ENCODE measurements around the gene NRG2.

The NRG2 gene

DNA sequence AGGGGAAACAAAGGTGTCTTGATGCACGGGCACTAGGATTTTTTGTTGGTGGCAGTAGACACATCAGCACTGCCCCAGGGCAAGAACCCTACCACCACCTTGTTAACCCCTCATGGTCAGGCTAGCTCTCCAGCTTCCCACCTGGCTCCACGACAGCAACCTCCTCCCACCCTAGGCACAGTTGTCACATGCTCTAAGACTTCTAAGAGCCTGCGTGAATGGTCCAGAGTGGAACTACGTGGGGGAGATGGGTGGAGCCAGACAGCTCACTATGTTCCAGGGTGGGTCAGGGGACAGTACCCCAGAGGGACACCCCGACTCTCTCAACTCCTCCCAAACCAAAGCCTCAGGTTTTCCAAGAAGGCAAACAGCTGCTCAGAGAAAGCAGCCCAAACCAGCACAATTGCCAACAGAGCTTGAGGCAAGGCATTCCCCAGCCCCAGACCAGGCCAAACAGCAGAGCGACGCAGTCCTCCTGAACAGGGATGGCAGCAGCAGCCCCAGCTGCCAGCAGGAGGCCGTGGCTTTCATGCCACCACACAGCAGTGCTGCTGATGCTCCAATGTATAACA is 78.0 kb downstream of the NRG2 start:
- DNase-seq = no peak

- no peak for DNase-seq
Observed at GRCh38 chr5:139964266-139964993, 78.7 kb downstream of the NRG2 start.

DNA sequence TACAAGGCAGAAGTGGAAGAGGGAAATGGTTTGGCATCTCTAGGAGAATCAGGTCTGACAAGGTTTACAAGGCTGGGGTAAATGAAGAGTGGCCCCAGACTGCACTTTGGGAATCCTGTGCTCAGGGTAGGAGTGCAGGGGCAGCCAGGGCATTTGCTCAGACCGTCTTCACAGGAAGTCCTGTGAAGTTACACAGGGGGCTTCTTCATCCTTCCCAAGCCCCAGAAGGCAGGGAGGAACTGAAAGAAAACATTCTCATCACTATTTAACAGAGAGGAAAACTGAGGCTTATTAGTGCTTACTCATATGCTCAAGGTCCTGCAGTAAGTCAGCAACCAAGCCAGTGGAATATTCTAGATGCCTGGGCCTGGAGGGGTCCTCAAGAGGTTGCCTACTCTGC is 80.7 kb downstream of the NRG2 start:
- DNase-seq = no peak

- no peak for DNase-seq
Observed at GRCh38 chr5:139961435-139962157, 81.5 kb downstream of the NRG2 start.

DNA sequence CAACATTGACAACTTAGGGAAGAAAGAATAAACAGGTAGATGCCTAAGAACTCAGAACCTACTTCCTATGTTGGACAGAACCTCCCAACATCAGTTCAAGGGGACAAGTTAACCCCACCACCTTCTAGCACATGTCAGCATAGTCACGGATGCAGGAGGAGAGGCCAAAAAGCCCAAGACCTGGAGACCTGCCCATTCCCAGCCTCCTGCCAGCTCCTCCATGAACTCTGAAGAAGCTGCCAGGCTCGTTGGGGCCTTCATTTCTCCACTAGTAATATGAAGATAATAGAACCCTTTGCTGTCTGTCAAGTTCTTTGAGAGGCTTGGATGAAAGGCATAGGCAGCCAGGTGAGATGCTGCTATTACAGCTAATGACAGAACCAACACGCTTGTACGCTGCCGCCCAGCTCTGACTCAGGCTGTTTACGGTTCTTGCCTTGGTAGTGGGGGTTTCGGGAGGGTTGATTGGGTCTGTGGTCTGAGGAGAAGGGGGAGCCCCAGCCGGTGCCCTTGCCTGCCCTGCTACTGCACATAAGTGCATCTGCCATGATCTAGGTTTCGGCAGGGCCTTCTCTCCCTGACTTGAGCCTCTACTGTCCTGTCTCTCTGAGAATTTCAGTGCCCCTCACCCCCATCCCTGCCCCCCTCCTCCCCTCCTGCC is 82.2 kb downstream of the NRG2 start:
- DNase-seq = no peak

DNA sequence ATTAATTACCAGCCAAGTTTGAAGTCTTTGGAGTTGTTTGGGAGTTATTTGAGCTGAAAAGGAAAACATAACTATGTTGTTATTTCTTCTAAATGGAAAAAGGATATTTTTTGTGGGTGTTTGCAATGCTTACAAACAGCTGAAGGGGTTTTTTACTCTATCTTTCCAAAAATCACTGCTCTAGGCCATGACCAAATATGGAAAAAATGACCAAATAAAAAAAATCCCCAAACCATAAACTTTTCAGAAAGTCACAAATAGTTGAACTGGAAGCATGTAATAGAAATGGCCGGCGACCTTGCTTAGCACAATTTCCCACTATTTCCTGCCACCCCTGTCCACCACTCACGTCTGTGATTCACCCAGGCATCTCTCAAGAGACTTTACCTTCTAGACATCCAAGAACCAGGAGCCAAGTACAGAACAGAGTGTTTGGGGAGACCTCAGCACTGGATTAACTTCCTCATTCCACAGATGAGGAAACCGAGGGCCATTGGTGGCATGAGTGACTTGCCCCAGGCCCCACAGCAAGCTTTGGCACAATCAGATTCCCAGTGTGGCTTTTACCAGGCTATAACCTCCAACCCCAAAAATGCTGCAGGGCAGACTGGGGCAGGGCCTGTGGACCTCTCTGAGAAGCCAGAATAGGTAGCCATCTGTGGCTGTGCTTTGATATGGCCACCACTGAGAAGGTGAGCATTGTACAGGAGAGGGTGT is 84.5 kb downstream of the NRG2 start:
- DNase-seq = no peak

DNA sequence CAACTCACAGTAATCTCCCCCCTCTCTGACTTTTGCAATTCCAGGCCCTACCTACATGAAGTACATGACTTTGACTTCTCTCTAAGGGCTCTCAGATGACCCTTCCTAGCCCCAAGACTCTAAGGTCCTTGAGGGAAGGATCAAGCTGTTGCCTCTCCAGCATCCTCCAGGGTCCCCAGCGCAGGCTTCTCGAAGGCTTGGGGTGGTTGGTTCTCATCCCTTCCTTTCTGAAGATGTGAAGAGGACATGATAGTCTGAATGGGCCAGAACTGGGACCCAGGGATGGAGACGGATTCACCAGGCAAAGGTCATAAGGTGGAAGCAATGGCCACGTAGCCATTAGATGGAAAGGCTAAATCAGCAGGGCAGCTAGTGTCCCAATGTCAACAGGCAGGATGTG is 86.8 kb downstream of the NRG2 start:
- no peak for DNase-seq

GRCh38 chr5:139955616-139956273 is 87.4 kb downstream of the NRG2 start:
- no peak for DNase-seq

GRCh38 chr5:139955053-139955605 is 88.0 kb downstream of the NRG2 start:
- no peak for DNase-seq

GRCh38 chr5:139954462-139954861 is 88.6 kb downstream of the NRG2 start:
- DNase-seq = no peak

- DNase-seq = no peak
Observed at GRCh38 chr5:139954022-139954421, 89.1 kb downstream of the NRG2 start.

- DNase-seq = peak; percentile 14
Observed at GRCh38 chr5:139952574-139952973, 90.5 kb downstream of the NRG2 start.

GRCh38 chr5:139951983-139952382 is 91.1 kb downstream of the NRG2 start:
- no peak for DNase-seq

DNA sequence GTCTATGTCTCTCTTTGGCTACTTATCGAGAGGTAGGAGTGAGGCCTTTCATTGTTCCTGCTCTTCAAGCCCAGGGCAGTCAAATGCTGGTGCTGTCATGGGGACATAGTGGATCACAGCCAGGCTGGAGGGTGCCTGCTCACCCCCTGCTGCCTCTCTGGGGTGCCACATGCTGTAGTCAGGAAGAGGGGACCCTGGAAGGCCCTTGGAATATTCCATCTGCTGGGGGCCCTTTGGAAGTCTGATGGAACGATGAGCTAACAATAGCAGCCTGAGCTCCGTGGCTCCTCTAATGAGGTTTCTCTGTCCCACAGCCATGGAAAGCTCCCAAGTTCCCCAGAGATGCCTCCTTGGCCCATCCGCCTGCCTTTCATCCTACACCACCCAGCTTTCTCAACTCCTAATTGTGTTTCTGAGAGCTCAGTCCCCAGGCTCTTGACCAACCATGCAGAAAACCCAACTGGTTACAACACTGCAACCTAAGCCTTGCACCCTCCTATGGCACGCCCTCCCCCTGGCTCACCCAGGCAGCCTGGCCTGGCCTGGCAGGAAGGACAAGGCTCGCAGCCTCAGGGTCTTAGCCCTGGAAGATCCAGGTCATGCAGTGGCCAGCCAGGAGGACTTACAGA is 91.7 kb downstream of the NRG2 start:
- DNase-seq = no peak

- DNase-seq = no peak
Observed at GRCh38 chr5:139950436-139950835, 92.7 kb downstream of the NRG2 start.

GRCh38 chr5:139949710-139950109 is 93.4 kb downstream of the NRG2 start:
- DNase-seq = no peak

GRCh38 chr5:139947727-139948126 is 95.4 kb downstream of the NRG2 start:
- DNase-seq = no peak

- DNase-seq = no peak
Observed at GRCh38 chr5:139946440-139946839, 96.7 kb downstream of the NRG2 start.

GRCh38 chr5:139946006-139946405 is 97.1 kb downstream of the NRG2 start:
- no peak for DNase-seq

- DNase-seq = no peak
Observed at GRCh38 chr5:139942243-139942642, 100.9 kb downstream of the NRG2 start.

DNA sequence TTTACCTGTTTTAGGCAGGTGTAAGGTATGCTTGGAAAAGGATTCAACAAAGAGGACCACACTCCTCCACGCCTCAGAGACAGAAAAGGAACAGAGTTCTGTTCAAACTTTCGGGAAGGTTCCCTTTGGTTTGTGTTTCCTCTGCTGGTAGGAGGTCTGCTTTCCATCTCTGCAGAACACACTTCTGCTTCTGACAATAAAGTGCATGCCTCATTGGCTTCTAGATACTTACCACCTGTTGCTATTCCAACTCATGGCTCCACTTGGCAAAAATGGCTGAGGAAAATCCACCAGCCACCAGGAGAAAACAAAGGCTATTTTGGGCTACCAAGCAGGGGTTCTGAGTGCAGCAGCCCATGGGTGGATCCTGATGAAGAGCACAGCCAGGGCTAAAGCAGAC is 112.7 kb downstream of the NRG2 start:
- DNase-seq = no peak
